Neuron (in vitro differentiated cells): ENCODE data around the gene NUP93.

Experiments
- H2AFZ ChIP-seq: one replicate; pipeline ENCODE4 v1.6.1; 2013; ENCODE audit warnings: low read depth, mild to moderate bottlenecking, inconsistent platforms, low read length, moderate library complexity
- H3K27me3 ChIP-seq: one replicate; pipeline ENCODE4 v1.6.1; 2013; ENCODE audit warnings: low read length; ENCODE audit not compliant: insufficient read depth
- H3K36me3 ChIP-seq: one replicate; pipeline ENCODE4 v1.6.1; 2013; ENCODE audit warnings: low read length; ENCODE audit not compliant: insufficient read depth
- H3K4me1 ChIP-seq: one replicate; pipeline ENCODE4 v1.6.1; 2013; ENCODE audit warnings: low read length; ENCODE audit not compliant: insufficient read depth
- H3K4me3 ChIP-seq: 2 replicates; pipeline ENCODE4 v1.5.1; 2013; ENCODE audit warnings: mild to moderate bottlenecking, low read length, moderate library complexity
- H3K9me3 ChIP-seq: one replicate; pipeline ENCODE4 v1.6.1; 2013; ENCODE audit warnings: low read length

The NUP93 gene

GRCh38 chr16:56695246-56695645 is 34.7 kb upstream of the NUP93 start:
- H3K36me3 ChIP-seq: no peaks in the 10 kb centered on the region
- no peak overlapping the region for H3K4me3 ChIP-seq
- H3K4me1 ChIP-seq: no peaks in the 10 kb centered on the region
- H3K27me3 ChIP-seq: peaks cover 4% of the 10 kb centered on the region
- H3K9me3 ChIP-seq: no peaks in the 10 kb centered on the region
- no peak overlapping the region for H2AFZ ChIP-seq

DNA sequence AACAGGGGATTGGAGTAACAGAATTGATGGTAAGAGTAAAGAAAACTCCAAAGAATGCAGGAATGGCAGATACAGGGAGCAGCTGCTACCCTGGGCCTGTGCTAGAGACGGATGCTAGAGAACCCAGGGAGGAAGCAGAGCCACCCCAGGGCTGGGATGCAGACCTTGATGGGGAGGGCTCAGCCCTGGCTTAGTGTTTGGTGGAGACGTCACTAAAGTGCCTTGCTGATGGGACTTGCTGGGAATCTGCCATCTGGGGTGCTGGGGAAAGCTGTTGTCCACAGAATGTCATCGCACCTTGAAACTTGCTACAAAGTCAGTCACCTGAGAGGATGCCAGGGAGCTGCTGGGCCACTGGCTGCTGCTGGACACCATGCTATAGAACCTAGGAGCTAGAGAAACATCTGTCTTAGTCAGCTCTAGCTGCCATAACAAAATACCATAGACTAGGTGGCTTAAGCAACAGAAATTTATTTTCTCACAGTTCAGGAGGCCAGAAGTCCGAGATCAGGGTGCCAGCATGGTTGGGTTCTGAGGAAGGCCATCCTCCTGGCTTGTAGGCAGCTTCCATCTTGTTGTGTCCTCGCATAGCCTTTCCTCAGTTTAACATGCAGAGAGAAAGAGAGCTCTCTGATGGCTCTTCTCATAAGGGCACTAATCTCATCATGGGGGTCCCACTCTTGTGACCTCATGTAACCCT is 32.3 kb upstream of the NUP93 start:
- Histone ChIP-seq H3K9me3 (no peaks in the 10 kb centered on the region), H3K4me3 (no peak overlapping the region), H3K27me3 (peaks cover 4% of the 10 kb centered on the region), H3K36me3 (no peaks in the 10 kb centered on the region), H3K4me1 (peaks cover 5% of the 10 kb centered on the region), H2AFZ (no peak overlapping the region)

GRCh38 chr16:56700195-56700594 is 29.7 kb upstream of the NUP93 start:
- no peak overlapping the region for H2AFZ ChIP-seq
- H3K27me3 ChIP-seq: peaks cover 8% of the 10 kb centered on the region
- no peaks in the 10 kb centered on the region for H3K36me3 ChIP-seq
- H3K4me1 ChIP-seq: peaks cover 9% of the 10 kb centered on the region
- no peaks in the 10 kb centered on the region for H3K9me3 ChIP-seq
- H3K4me3 ChIP-seq: no peak overlapping the region

DNA sequence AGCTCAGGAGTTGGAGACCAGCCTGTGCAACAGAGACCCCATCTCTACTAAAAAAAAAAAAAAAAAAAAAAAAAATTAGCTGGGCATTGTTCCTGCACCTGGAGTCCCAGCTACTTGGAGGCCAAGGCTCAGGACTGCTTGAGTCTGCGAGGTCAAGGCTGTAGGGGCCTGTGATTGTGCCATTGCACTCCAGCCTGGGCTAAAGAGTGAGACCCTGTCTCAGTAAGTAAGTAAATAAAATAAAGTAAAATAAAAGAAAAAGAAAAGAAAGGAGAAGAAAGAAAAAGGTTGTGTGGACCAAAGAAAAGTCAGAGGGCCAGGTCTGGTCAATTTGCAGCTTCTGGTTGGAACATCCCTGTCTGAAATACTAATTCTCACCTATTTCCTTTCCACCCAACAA is 29.3 kb upstream of the NUP93 start:
- Histone ChIP-seq H3K27me3 (peaks cover 9% of the 10 kb centered on the region), H3K36me3 (no peaks in the 10 kb centered on the region), H3K4me3 (no peak overlapping the region), H3K4me1 (peaks cover 9% of the 10 kb centered on the region), H3K9me3 (no peaks in the 10 kb centered on the region), H2AFZ (no peak overlapping the region)

DNA sequence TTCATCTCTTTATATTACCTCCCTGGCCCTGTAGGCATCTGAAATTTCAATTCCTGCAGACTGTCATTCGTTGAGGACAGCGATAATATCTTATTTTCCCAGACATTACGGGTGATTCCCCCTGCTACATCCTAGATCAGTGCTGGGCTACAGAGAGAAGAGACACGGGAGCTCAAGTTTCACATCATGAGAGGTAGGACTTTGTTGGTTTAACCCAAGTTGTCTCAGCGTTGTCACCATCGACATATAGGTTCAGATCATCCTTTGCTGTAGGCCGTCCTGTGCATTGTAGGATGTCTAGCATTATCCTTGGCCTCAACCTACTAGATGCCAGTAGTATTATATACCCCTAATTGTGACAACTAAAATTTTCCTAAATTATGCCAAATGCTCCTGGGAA is 28.4 kb upstream of the NUP93 start:
- peaks cover 9% of the 10 kb centered on the region for H3K27me3 ChIP-seq
- H2AFZ ChIP-seq: no peak overlapping the region
- H3K4me3 ChIP-seq: no peak overlapping the region
- no peaks in the 10 kb centered on the region for H3K9me3 ChIP-seq
- H3K36me3 ChIP-seq: no peaks in the 10 kb centered on the region
- H3K4me1 ChIP-seq: peaks cover 9% of the 10 kb centered on the region

DNA sequence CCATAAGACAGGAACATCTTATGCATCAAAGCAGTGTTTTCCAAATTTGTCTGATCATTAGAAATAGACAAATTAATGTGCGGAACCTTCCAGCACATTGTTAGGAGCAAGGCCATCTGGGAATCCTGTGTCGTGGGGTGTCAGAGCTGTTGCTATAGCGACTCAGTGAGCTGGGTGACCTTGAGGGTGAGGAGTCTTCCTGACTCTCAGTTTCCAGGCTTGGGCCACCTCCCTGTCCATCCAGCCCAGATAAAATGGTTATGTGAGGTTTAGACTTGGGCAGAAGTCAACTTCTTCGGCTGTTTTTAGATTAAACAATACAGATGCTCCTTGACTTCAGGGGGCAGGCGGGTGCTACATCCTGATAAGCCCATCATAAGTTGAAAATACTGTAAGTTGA is 27.1 kb upstream of the NUP93 start:
- Histone ChIP-seq H3K9me3 (no peaks in the 10 kb centered on the region), H3K4me3 (no peak overlapping the region), H2AFZ (no peak overlapping the region), H3K27me3 (peaks cover 9% of the 10 kb centered on the region), H3K36me3 (no peaks in the 10 kb centered on the region), H3K4me1 (peaks cover 9% of the 10 kb centered on the region)

DNA sequence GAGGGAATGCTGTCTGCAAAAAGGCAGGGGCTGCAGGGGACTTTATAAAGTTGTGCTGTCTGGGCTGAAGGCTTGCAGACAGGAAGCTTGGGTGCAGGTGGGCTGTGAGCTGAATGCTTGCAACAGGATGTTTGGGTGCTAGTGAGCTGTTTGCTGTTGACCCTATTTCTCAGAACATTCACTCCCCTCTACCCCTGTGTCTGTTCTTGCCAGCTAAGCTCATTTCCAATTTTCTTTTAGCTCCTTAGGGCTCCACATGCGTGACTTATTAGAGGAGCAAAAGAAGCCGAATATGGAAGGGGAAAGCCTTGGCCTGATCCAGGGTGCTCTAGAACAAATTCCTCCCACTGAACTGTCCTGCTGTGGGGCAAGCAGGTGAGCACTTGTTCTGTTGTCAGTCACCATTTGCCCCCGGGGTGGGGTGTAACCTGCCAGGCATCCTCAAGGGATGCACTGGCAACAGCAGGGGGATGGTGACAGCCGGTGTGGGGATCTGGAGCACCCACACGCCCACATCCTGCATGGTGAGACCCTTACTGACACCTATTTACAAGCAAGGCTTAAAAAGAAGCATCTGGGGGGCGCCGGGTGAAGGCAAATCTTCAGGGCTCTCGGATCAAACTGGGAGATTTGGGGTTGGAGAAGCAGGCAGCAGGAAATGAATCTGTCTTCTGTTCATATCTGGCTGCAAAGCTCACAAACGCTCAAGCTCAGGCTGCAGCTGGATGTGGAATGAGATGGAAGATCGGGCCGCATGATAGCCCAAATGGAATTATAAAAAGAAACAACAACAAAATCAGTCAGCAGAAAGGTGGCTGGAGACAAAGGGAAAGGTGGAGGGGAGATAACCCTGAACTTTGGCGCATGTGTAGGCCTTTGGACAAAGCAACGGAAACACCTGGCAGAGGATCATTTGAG is 21.1 kb upstream of the NUP93 start:
- H3K9me3 ChIP-seq: no peaks in the 10 kb centered on the region
- H3K4me1 ChIP-seq: no peaks in the 10 kb centered on the region
- no peak overlapping the region for H3K4me3 ChIP-seq
- no peaks in the 10 kb centered on the region for H3K36me3 ChIP-seq
- no peak overlapping the region for H2AFZ ChIP-seq
- H3K27me3 ChIP-seq: peaks cover 15% of the 10 kb centered on the region

GRCh38 chr16:56709443-56710040 is 20.4 kb upstream of the NUP93 start:
- no peaks in the 10 kb centered on the region for H3K36me3 ChIP-seq
- peaks cover 15% of the 10 kb centered on the region for H3K27me3 ChIP-seq
- H3K4me1 ChIP-seq: no peaks in the 10 kb centered on the region
- H3K4me3 ChIP-seq: no peak overlapping the region
- H3K9me3 ChIP-seq: no peaks in the 10 kb centered on the region
- H2AFZ ChIP-seq: no peak overlapping the region

DNA sequence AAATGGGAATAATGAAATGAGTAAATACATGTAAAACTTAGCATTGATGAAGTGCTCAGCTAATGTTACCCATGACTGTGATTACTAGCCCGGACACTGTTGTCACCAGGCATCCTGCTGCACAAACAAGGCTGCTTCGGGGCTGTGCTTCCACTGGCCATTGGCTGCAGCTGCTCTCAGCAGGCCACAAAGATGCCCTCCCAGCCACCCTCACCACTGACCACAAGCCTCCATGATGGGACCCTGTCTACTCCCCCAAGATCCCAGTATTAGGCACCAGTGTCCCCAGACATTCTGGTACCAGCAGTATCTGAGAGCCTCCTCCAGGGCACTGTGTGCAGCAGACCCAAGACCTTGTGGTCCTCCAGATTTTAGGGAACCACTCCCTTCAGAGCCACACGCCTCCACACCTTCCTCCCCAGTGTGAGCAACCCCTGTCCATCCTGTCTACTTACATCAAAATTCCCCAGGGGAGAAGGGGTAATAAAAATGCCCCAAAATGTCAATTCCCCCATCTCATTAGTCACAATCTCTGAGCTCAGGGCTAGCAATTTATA is 19.7 kb upstream of the NUP93 start:
- H3K4me1 ChIP-seq: no peaks in the 10 kb centered on the region
- peaks cover 11% of the 10 kb centered on the region for H3K27me3 ChIP-seq
- H3K4me3 ChIP-seq: no peak overlapping the region
- no peaks in the 10 kb centered on the region for H3K36me3 ChIP-seq
- no peaks in the 10 kb centered on the region for H3K9me3 ChIP-seq
- H2AFZ ChIP-seq: no peak overlapping the region

DNA sequence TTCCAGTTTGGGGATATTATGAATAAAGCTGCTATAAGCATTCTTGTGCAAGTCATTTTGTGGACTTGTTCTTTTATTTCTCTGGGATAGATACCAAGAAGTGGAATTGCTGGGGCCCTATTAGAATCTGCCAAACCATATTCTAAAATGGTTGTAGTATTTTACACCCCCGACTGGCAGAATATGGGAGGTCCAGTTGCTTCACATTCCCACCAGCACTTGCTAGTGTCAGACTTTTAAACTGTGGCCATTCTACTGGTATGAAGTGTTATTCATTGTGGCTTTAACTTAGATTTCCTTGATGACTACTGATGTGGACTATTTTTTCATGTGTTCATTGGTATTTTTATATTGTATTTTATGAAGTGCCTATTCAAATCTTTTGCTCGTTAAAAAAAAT is 18.1 kb upstream of the NUP93 start:
- no peaks in the 10 kb centered on the region for H3K36me3 ChIP-seq
- H3K27me3 ChIP-seq: peaks cover 14% of the 10 kb centered on the region
- no peaks in the 10 kb centered on the region for H3K4me1 ChIP-seq
- H2AFZ ChIP-seq: no peak overlapping the region
- no peak overlapping the region for H3K4me3 ChIP-seq
- H3K9me3 ChIP-seq: no peaks in the 10 kb centered on the region

GRCh38 chr16:56713794-56714193 is 16.1 kb upstream of the NUP93 start:
- H3K4me3 ChIP-seq: no peak overlapping the region
- H3K27me3 ChIP-seq: peaks cover 14% of the 10 kb centered on the region
- no peaks in the 10 kb centered on the region for H3K9me3 ChIP-seq
- no peaks in the 10 kb centered on the region for H3K36me3 ChIP-seq
- no peaks in the 10 kb centered on the region for H3K4me1 ChIP-seq
- H2AFZ ChIP-seq: no peak overlapping the region

GRCh38 chr16:56715126-56715525 is 14.8 kb upstream of the NUP93 start:
- H2AFZ ChIP-seq: no peak overlapping the region
- H3K27me3 ChIP-seq: peaks cover 4% of the 10 kb centered on the region
- H3K4me1 ChIP-seq: no peaks in the 10 kb centered on the region
- no peaks in the 10 kb centered on the region for H3K36me3 ChIP-seq
- H3K9me3 ChIP-seq: no peaks in the 10 kb centered on the region
- H3K4me3 ChIP-seq: no peak overlapping the region

GRCh38 chr16:56716761-56717160 is 13.2 kb upstream of the NUP93 start:
- Histone ChIP-seq H3K4me3 (no peak overlapping the region), H3K9me3 (no peaks in the 10 kb centered on the region), H3K27me3 (peaks cover 4% of the 10 kb centered on the region), H3K4me1 (no peaks in the 10 kb centered on the region), H2AFZ (no peak overlapping the region), H3K36me3 (no peaks in the 10 kb centered on the region)
